ENCODE results near the gene KLHL30.

DNA sequence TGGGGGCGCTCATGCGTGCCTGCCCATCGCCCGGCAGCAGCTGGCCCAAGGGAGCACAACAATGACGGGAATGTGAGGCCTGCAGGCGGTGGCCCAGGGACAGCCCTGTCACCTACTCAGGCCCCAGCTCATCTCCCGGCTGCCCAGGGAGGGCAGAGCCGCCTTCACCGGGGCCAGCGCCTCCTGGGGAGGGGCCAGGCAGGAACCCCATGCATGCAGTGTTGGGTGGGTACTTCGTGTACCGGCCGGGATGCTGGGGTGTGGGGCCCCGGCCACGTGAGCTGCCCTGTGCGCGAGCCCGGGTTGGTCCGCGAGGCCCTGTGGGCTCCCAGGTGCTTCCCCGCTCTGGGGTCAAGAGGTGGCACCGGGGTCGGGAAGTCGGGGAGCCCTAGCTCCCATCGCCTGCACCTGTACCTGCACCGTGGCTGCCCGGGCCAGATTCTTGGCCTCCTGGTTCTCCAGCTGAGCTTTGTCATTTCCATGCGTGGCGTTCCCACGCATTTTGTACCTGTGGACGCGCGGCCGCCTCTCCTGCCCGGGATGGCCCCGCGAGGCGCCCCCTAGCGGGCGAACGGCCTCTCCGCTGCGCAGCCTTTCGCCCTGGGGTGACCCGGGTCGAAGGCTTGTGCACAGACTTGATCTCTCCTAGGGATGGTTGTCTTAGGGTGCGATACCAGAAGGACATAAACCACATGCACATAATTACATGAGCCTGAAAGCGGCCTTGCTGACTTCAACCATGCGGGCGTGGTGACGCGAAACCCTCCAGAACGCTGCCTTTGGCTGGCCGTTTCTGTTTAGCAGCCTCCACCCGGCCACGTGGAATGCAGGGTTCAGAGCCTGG is 950 bp downstream of the KLHL30 start:
- TF ChIP-seq, protein P1, sequence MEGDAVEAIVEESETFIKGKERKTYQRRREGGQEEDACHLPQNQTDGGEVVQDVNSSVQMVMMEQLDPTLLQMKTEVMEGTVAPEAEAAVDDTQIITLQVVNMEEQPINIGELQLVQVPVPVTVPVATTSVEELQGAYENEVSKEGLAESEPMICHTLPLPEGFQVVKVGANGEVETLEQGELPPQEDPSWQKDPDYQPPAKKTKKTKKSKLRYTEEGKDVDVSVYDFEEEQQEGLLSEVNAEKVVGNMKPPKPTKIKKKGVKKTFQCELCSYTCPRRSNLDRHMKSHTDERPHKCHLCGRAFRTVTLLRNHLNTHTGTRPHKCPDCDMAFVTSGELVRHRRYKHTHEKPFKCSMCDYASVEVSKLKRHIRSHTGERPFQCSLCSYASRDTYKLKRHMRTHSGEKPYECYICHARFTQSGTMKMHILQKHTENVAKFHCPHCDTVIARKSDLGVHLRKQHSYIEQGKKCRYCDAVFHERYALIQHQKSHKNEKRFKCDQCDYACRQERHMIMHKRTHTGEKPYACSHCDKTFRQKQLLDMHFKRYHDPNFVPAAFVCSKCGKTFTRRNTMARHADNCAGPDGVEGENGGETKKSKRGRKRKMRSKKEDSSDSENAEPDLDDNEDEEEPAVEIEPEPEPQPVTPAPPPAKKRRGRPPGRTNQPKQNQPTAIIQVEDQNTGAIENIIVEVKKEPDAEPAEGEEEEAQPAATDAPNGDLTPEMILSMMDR (IDR thresholded peaks at IDR 0.05) = peak in 2 of 6 experiments; percentile 21 to 35
- TF ChIP-seq POLR2A (IDR thresholded peaks at IDR 0.05) = no peak
